GM08714 (cell line): ENCODE measurements around the gene ACSL5.
"Not testable (repeated sequence)": the region's sequence is repeated elsewhere in the genome, so short reads cannot be mapped to it uniquely, and the experiment has no call there.

Experiments
- H3K4me3 ChIP-seq: fragments of 200-500 bp; sonication (Bioruptor generic); 2 replicates; pipeline ENCODE4 v1.5.1; 2014; ENCODE audit warnings: mild to moderate bottlenecking, low read length, inconsistent platforms
- ZNF274 ChIP-seq: IDR thresholded peaks from 2 replicates; pipeline ENCODE4 v1.6.1; 2012; ENCODE audit warnings: mild to moderate bottlenecking, low read depth, low read length

The ACSL5 gene

GRCh38 chr10:112446055-112446854 is 72.3 kb downstream of the ACSL5 start:
- peak overlapping the region; percentile 83 for H3K4me3 ChIP-seq
- no peak for TF ChIP-seq ZNF274

DNA sequence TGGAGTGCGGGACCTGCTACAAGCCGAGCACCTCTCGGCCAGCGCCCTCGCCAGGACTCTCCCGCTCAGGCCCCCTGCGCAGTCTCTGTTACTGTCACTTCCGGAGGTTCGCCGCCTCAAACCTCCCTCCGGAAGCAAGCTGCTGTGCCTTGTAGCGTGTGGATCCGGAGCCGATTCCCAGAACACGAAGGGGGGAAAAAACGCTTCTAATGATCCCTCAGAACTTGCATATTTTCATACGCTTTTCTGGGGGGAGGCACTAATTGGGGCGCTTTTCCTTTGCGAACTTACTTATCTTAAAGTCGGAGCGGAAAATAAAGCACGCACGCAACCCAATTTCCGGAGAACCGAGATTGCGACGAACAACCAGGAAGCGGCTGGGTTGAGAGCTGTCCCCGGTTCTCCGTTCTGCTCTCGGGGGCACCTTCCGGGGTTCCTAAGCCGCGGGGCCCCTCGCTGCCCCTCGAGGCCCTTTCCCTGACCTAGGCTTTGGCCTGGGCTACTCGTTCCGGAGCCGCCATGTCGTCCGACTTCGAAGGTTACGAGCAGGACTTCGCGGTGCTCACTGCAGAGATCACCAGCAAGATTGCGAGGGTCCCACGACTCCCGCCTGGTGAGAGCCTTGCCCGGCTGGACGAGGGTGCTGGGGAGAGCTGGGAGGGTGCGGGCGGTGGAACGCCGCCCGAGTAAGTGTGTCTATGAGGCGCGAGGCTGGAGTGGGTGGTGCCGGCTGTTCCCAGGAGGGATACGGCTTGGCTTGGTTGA is 73.1 kb downstream of the ACSL5 start, which contains the start of the genes VTI1A and ZDHHC6:
Gene VTI1A (plus strand): TSS at position 361 of the 765 bp plus-strand sequence. CDS start 159 bp downstream, at position 520.
Gene ZDHHC6 (minus strand): TSS at position 60 of the 765 bp plus-strand sequence. CDS start 1,478 bp downstream, outside the sequence.
- peak within 1 kb of the TSS; percentile 83 for H3K4me3 ChIP-seq
- TF ChIP-seq ZNF274: no peak

- no peak for TF ChIP-seq ZNF274
- peak overlapping the region; percentile 83 for H3K4me3 ChIP-seq
Observed at GRCh38 chr10:112447620-112447928, 73.7 kb downstream of the ACSL5 start.

- TF ChIP-seq ZNF274: no peak
- H3K4me3 ChIP-seq: peak overlapping the region; percentile 9; the same call in 1 of the 2 replicates
Observed at GRCh38 chr10:112448888-112449287, 75.0 kb downstream of the ACSL5 start.

GRCh38 chr10:112454910-112455779 is 81.2 kb downstream of the ACSL5 start:
- no peak for TF ChIP-seq ZNF274
- H3K4me3 ChIP-seq: no peak overlapping the region

DNA sequence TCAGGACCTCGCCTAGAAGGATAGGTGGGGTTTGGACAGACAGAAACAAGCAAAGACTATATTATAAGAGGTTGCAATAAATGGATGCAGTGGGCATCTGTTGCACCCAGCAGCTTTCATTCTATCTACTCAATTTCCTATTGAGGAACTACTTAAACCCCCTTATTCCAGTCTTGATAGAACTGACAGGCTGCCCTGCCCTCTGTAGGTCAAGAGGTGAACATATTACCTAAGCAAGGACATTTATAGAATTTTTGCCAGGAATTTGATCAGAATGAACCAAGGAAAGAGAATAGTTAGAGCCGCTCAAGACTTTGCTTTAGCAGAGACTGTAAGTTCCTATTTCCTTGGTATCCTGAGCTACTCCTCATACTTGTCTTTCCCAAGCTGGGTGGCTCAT is 82.6 kb downstream of the ACSL5 start:
- no peak overlapping the region for H3K4me3 ChIP-seq
- no peak for TF ChIP-seq ZNF274

DNA sequence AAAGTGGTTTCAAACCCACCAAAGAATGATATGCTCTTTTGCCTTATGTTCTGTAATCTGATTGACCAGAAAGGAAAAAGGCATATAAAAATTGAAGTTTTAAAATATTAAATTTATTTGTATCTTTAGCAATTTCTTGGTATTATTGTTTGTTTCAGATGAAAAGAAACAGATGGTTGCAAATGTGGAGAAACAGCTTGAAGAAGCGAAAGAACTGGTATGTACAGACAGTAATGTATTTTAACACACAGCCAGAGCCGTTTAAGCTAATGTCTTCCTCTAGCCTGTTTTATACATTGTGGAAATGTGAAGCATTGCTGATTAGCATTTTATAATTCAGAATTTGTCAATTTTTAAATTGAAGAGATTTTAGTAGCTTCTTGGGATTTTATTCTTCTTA is 86.5 kb downstream of the ACSL5 start:
- TF ChIP-seq ZNF274: no peak

DNA sequence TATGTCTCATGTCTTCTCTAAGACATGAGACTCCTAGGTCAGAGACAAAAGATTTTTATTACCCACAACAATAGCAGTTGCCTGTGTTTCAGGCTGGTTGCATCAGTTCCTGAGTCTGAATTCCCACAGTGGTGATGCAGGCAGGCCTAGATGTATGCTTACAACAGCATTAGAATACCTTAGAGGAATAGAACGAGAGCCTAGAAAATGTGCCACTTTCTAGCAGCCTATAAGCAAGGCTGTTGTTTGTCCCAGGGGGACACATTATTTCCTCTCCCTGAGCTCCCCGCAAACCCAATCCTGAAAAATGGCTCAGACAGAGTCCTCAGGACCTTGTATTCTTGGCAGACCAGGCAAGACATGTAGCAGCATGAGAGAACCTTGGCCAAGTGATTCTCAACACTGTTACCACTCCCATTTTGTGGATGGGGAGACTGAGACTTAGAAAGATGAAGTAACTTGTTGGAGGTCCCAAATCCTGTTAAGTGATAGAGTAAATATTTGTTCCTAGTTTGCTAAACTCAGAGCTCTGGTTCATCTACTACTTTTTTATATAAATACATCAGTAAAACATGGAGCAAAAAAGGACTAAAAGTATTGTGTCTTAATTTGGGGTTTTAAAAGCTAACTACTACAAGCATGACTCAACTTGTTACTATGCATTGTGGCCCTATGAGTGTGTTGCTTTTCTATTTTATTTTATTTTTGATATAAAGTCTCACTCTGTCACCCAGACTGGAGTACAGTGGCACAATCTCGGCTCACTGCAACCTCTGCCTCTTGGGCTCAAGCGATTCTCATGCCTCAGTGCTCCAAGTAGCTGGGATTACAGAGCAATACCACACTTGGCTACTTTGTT is 87.3 kb downstream of the ACSL5 start:
- no peak for TF ChIP-seq ZNF274
- H3K4me3 ChIP-seq: no peak overlapping the region

More for the DNA sequence above, 86.5 kb downstream of the ACSL5 start:
- no peak overlapping the region for H3K4me3 ChIP-seq

- H3K4me3 ChIP-seq: not testable (repeated sequence)
Observed at GRCh38 chr10:112464074-112464473, 90.2 kb downstream of the ACSL5 start.

- no peak for TF ChIP-seq ZNF274
Observed at GRCh38 chr10:112465299-112465883, 91.5 kb downstream of the ACSL5 start.

DNA sequence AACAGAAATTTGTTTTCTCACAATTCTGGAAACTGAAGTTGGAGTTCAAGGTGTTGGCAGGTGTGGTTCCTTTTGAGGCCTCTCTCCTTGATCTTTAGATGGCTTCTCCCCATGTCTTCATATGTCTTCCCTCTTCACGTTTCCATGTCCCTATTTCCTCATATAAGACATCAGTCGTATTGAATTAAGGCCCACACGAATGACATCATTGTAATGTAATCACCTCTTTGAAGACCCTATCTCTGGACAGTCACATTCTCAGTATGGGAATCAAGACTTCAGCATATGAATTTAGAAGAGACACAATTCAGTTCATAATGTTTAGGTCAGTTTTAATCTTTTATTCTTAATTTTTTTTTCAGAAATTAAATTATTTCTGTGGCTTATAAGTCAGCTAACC is 92.9 kb downstream of the ACSL5 start:
- no peak for TF ChIP-seq ZNF274
- no peak overlapping the region for H3K4me3 ChIP-seq

More at GRCh38 chr10:112465299-112465883, 91.5 kb downstream of the ACSL5 start:
- no peak overlapping the region for H3K4me3 ChIP-seq

DNA sequence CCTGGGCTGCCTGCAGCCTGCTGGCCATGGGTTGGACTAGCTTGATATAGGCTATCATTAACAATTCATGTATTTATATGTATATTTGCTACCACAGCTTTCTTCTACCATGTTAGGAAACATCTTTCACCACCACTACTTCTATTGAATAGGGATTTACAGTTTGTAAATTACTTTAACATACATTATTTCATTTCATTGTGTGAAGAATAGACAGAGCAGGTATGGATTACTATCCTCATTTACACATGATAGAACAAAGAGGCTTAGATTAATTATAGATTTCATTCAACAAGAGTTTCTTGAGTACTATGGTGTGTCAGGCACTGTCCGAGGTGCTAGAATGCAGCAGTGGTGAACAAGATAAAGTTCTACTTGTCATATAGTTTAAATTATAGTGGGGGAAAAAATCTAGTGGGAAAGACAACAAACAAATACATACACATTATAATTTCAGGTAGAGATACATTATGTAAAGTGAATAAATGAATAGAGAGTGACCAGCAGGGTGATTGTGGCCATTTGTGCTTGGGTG is 93.7 kb downstream of the ACSL5 start:
- H3K4me3 ChIP-seq: no peak overlapping the region
- no peak for TF ChIP-seq ZNF274
